Kidney (tissue), 14 donors: ENCODE data around the gene WDTC1. TPM values are rescaled to one million over a fixed set of nuclear protein-coding genes. Genes with fewer than 3 reads are reported as not detected.
A peak's percentile ranks its signal among the peaks of the same experiment; 100 is the strongest.

Source experiments
- DNase-seq, 5 donors: peaks; one replicate each; pipeline ENCODE4 v3.0.0-alpha.2; 2013 to 2020
- FAIRE-seq: peaks from 2 replicates; lab custom pipeline; 2012; peaks lifted over from hg19 to GRCh38; lab: Jason Lieb, UNC
- H3K27ac ChIP-seq, 2 donors: one replicate each; pipeline ENCODE4 v1.7.0; 2013; ENCODE audit warnings: low read depth in 2 of 2, low read length in 2 of 2, inconsistent platforms in 1 of 2
- H3K27me3 ChIP-seq: one replicate; pipeline ENCODE4 v1.7.1; 2013; ENCODE audit warnings: low read length, inconsistent platforms; ENCODE audit not compliant: control insufficient read depth, insufficient read depth
- H3K36me3 ChIP-seq, 3 donors: one replicate each; pipeline versions ENCODE4 v1.7.0 to v1.7.1; 2013; ENCODE audit warnings: low read length in 3 of 3, control low read depth in 1 of 3, inconsistent platforms in 1 of 3; ENCODE audit not compliant: insufficient read depth in 3 of 3, control insufficient read depth in 2 of 3
- H3K4me1 ChIP-seq, 3 donors: one replicate each; pipeline versions ENCODE4 v1.7.0 to v1.7.1; 2013; ENCODE audit warnings: low read length in 3 of 3, inconsistent platforms in 1 of 3, low read depth in 1 of 3; ENCODE audit not compliant: control insufficient read depth in 2 of 3, insufficient read depth in 2 of 3
- H3K4me3 ChIP-seq, 3 donors: one replicate each; pipeline versions ENCODE4 v1.7.0 to v1.8.1; 2013; ENCODE audit warnings: low read length in 3 of 3, control low read depth in 1 of 3, inconsistent platforms in 1 of 3
- H3K9ac ChIP-seq, 3 donors: one replicate each; pipeline versions ENCODE4 v1.7.0 to v1.7.1; 2013; ENCODE audit warnings: low read length in 3 of 3, control low read depth in 1 of 3, inconsistent platforms in 1 of 3
- H3K9me3 ChIP-seq, 3 donors: one replicate each; pipeline versions ENCODE4 v1.7.0 to v1.7.1; 2013; ENCODE audit warnings: low read length in 3 of 3, control low read depth in 1 of 3, inconsistent platforms in 1 of 3; ENCODE audit not compliant: control insufficient read depth in 2 of 3, insufficient read depth in 1 of 3
- CTCF ChIP-seq: IDR thresholded peaks from 3 replicates; pipeline ENCODE4 v1.5.1; 2012; ENCODE audit warnings: mild to moderate bottlenecking, moderate library complexity, borderline replicate concordance; ENCODE audit not compliant: insufficient read depth; ENCODE audit errors: extremely low read depth
- intact Hi-C: fragments of 100-400 bp; cut with DNase I; formaldehyde crosslinking; loops from one replicate; pipeline ENCODE4 v1.11.1; 2022
- polyA plus RNA-seq: library from polyadenylated mRNA; stranded (reverse); fragments of 350-450 nt; fragmentation: Illumina TruSeq; extraction: RNeasy Lipid Tissue Mini Kit (QIAGEN cat#74804); gene quantifications from one replicate; pipeline ENCODE4 v1.2.3, GENCODE V29; 2014; ENCODE audit warnings: low read depth, low replicate concordance; ENCODE audit not compliant: insufficient read depth
- total RNA-seq: library from RNA; stranded (reverse); fragmentation: NEBNext Ultra II Directional; extraction: Animal tissue kit (Norgen Biotek cat#: 25700); gene quantifications from one replicate; pipeline ENCODE4 v1.2.1, GENCODE V29; 2021
- donor health status: control.
- donor health status: control.
- donor health status: control.
- donor health status: control.
- donor health status: control.
- donor health status: DM: yes; HTN: yes; CAD: no.
- donor health status: Normal renal cell carcinoma (clear cell type).

Gene WDTC1
- total and polyA plus RNA-seq, 2 donors from 2014 or later: 23.7 to 42.2 TPM

GRCh38 chr1:27346991-27347624 lies 112.7 kb downstream of the WDTC1 start:
- Histone ChIP-seq H3K4me1 (peaks cover 0 to 17% (median 5%) of the 10 kb centered on the region in 3 donors), H3K27ac (no peak overlapping the region), H3K36me3 (no peaks in the 10 kb centered on the region), H3K4me3 (no peak overlapping the region), H3K9me3 (no peaks in the 10 kb centered on the region), H3K9ac (no peak overlapping the region), H3K27me3 (no peaks in the 10 kb centered on the region)
- TF ChIP-seq CTCF: no peak
- no peak for DNase-seq
- intact Hi-C loops: no loop called here
- no peak for FAIRE-seq

- intact Hi-C loops: no loop called here
- Histone ChIP-seq H3K4me1 (peaks cover 0 to 17% (median 5%) of the 10 kb centered on the region in 3 donors), H3K4me3 (peak overlapping the region in 1 of 3 donors; percentile 44), H3K9me3 (no peaks in the 10 kb centered on the region), H3K27me3 (no peaks in the 10 kb centered on the region), H3K36me3 (no peaks in the 10 kb centered on the region), H3K9ac (peak overlapping the region in 1 of 3 donors; percentile 51), H3K27ac (no peak overlapping the region)
- no peak for TF ChIP-seq CTCF
- peak; percentile 72 to 87 (median 78) for DNase-seq
- no peak for FAIRE-seq
Observed at GRCh38 chr1:27348861-27349783, 114.7 kb downstream of the WDTC1 start.

GRCh38 chr1:27349784-27350662 lies 115.6 kb downstream of the WDTC1 start:
- no peak for TF ChIP-seq CTCF
- no peak for FAIRE-seq
- peak; percentile 79 to 90 (median 86) for DNase-seq

More at GRCh38 chr1:27349784-27350662, 115.6 kb downstream of the WDTC1 start:
- no peak overlapping the region for H3K9ac ChIP-seq
- peak overlapping the region in 1 of 3 donors; percentile 19 for H3K4me3 ChIP-seq
- no peak overlapping the region for H3K27ac ChIP-seq
- no peaks in the 10 kb centered on the region for H3K9me3 ChIP-seq
- peaks cover 0 to 17% (median 5%) of the 10 kb centered on the region in 3 donors for H3K4me1 ChIP-seq
- no peaks in the 10 kb centered on the region for H3K27me3 ChIP-seq
- intact Hi-C loops: no loop called here
- H3K36me3 ChIP-seq: no peaks in the 10 kb centered on the region
